SHP77 (cell line): ENCODE results near the gene MRPL18.
A peak's percentile ranks its signal among the peaks of the same experiment; 100 is the strongest.
"Not testable (repeated sequence)": the region's sequence is repeated elsewhere in the genome, so short reads cannot be mapped to it uniquely, and the experiment has no call there.

Source experiments
- DNase-seq, 2 experiments: peaks; one replicate each; lab custom pipeline; 2025; lab: John Stamatoyannopoulos, UW

Gene MRPL18

GRCh38 chr6:159790149-159790955, at the start of gene MRPL18:
Gene MRPL18 (plus strand): TSS chr6:159790467. CDS start chr6:159790588, 121 bp downstream.
- DNase-seq = peak; percentile 97

GRCh38 chr6:159742165-159742564, 48.1 kb upstream of the MRPL18 start:
- DNase-seq = no peak

- DNase-seq = no peak
These were observed 45.2 kb upstream of the MRPL18 start for GRCh38 chr6:159745081-159745480.

GRCh38 chr6:159746759-159747158, 43.5 kb upstream of the MRPL18 start:
- DNase-seq = no peak

- not testable (repeated sequence) for DNase-seq
These were observed 42.1 kb upstream of the MRPL18 start for GRCh38 chr6:159748127-159748526.

GRCh38 chr6:159751448-159751847, 38.8 kb upstream of the MRPL18 start:
- no peak for DNase-seq

- no peak for DNase-seq
These were observed 37.0 kb upstream of the MRPL18 start for GRCh38 chr6:159753081-159753872.

GRCh38 chr6:159754401-159754800, 35.9 kb upstream of the MRPL18 start:
- DNase-seq = no peak

GRCh38 chr6:159754959-159755914, 35.0 kb upstream of the MRPL18 start:
- DNase-seq = no peak

- no peak for DNase-seq
These were observed 33.8 kb upstream of the MRPL18 start for GRCh38 chr6:159756508-159756907.

GRCh38 chr6:159758031-159759001, 32.0 kb upstream of the MRPL18 start:
- DNase-seq = no peak

GRCh38 chr6:159759645-159760044, 30.6 kb upstream of the MRPL18 start:
- DNase-seq = no peak

- no peak for DNase-seq
These were observed 29.6 kb upstream of the MRPL18 start for GRCh38 chr6:159760602-159761057.

GRCh38 chr6:159761129-159761872, 29.0 kb upstream of the MRPL18 start:
- peak in 1 of 2 experiments; percentile 60 for DNase-seq

- DNase-seq = peak; percentile 95 to 98
These were observed 28.2 kb upstream of the MRPL18 start, which contains the start of gene ACAT2 for GRCh38 chr6:159761873-159762680. Gene ACAT2 (plus strand): TSS chr6:159762045. CDS start chr6:159762088, 43 bp downstream.

- no peak for DNase-seq
These were observed 27.5 kb upstream of the MRPL18 start for GRCh38 chr6:159762681-159763293.

- no peak for DNase-seq
These were observed 23.4 kb upstream of the MRPL18 start for GRCh38 chr6:159766906-159767305.

- no peak for DNase-seq
These were observed 20.8 kb upstream of the MRPL18 start for GRCh38 chr6:159769470-159769869.
